NCI-H460 (cell line): Measurements from ENCODE around the gene FNDC3A. TPM values are rescaled to one million over a fixed set of nuclear protein-coding genes. Genes with fewer than 3 reads are reported as not detected.
"Not testable (repeated sequence)": the region's sequence is repeated elsewhere in the genome, so short reads cannot be mapped to it uniquely, and the experiment has no call there.

ENCODE experiments used
- DNase-seq: peaks from one replicate; pipeline ENCODE4 v3.0.0-alpha.2; 2016; ENCODE audit warnings: low read depth; ENCODE audit errors: extremely low read depth
- total RNA-seq: library from RNA; depleted of rRNA; stranded (reverse); fragments of >200 nt; shearing (Covaris generic); gene quantifications from 2 replicates; pipeline ENCODE4 v1.2.3, GENCODE V29; 2014

The FNDC3A gene
- total RNA-seq, 1 experiment from 2014 or later: 38.2 TPM

DNA sequence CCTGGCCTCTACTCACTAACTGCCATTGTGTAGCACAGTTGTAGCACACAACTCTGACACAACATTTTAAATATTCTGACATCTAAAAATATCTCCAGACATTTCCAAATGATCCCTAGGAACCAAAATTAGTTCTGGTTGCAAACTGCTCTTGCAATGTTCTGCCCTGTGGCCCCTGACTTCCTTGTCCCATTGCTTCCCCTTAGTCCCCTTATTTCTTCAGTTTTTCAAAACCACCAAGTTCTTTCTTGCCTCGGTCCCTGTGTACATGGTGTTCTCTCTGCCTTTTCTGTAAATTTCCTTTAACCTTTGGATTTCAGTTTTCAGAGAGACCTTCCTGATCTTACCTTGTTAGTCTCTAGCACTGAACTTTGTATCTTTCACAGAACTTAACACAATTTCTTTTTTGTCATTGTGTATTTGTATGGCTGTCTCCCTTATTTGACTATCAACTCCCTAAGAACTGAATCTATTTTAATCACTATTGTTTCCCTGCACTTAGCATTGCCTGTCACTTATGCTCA lies 156.8 kb downstream of the FNDC3A start:
- no peak for DNase-seq

DNA sequence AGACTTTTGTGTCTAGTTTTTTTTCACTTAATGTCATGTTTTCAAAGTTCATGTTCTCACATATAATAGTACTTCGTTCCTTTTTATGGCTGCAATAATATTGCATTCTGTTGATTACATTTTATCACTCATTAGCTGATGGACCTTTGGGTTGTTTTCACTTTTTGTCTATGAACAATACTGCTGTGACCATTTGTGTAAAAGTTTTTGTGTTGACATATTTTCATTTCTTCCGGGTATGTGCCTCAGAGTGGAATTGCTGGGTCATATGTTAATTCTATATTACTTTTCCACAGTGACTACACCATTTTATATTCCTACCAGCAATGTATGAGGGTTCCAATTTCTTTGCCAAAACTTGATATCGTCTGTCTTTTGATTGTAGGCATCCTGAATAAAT lies 158.6 kb downstream of the FNDC3A start:
- DNase-seq: no peak

DNA sequence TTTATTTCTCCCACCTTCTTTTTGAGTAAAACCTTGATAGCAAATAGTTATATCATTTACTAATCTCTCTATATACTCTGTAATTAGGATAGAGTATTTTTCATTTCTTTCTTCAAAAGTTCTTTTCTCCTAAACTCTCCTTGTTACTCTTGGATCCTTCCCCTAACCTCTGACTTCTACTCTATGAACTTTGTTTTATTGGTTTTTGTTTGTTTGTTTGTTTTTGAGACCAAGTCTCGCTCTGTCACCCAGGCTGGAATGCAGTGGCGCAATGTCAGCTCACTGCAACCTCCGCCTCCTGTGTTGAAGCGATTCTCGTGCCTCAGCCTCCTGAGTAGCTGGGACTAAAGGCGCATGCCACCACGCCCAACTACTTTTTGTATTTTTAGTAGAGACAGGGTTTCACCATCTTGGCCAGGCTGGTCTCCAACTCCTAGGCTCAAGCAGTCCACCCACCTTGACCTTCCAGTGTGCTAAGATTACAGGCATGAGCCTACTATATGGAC lies 161.5 kb downstream of the FNDC3A start:
- not testable (repeated sequence) for DNase-seq

DNA sequence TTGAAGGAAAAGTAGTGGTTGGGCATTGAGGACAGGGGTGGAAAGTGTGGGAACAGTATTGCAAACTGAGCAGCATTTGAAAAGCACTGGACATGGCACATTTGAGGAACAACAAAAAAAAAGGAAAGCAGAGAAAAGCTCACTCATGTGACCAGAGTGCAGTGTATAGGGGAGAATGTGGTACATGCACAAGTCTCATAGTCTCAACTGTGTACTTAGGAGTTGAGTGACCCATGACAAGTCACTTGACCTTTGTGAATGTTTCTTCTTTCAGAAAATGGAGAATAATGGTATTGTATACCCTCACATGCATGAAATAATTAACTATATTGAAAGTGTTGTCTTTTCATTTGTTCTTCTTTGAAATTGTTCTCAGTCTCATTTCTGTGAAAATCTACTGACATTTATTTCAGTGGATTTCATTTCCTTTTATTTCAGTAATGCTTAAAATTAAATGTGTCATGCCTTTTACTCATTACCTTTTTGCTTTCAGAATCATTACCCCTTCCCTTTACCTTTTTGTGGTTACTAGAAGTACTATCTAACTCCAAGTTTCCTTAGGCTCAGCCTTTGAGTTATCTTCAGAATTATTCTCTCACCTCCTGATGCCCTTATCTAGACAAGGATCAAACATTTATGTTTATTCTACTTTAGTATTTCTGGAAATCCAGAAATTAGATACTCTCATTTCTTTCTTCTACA lies 165.3 kb downstream of the FNDC3A start:
- DNase-seq: no peak

DNA sequence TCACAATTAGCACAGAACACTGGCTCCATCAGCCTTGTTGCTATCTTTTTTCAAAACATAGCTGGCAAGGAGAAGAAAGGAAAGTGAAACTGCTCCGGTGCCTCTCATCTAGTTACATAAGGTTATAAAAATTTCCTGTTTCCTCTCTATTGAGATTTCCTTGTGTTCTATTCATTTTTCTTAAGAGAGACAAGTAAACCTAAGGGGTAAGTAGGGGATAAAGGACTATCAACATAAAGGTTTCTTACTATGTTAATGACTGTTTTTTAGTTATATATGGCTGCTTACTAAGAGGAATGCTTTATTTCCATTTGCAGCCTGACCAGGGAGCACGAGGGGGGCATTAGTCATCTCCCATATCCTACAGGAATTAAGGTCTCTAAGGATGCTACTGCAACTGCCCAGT lies 171.2 kb downstream of the FNDC3A start:
- DNase-seq: no peak

DNA sequence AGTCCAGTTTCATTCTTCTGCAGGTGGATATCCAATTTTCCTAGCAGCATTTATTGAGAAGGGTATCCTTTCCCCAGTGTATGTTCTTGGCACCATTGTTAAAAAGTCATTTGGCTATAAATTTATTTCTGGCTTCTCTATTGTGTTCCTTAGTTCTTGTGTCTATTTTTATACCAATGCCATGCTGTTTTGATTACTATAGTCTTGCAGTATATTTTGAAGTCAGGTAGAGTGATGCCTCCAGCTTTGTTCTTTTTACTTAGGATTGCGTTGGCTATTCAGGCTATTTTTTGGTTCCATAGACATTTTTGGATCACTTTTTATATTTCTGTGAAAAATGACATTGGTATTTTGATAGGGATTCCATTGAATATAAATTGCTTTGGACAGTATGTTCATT lies 172.7 kb downstream of the FNDC3A start:
- no peak for DNase-seq

DNA sequence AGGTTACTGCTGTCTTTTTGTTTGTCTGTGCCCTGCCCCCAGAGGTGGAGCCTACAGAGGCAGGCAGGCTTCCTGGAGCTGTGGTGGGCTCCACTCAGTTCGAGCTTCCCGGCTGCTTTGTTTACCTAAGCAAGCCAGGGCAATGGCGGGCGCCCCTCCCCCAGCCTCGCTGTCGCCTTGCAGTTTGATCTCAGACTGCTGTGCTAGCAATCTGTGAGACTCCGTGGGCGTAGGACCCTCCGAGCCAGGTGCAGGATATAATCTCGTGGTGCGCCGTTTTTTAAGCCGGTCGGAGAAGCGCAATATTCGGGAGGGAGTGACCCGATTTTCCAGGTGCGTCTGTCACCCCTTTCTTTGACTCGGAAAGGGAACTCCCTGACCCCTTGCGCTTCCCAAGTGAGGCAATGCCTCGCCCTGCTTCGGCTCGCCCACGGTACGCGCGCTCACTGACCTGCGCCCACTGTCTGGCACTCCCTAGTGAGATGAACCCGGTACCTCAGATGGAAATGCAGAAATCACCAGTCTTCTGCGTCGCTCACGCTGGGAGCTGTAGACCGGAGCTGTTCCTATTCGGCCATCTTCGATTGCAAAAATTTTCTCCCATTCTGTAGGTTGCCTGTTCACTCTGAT lies 182.4 kb downstream of the FNDC3A start:
- DNase-seq: not testable (repeated sequence)

DNA sequence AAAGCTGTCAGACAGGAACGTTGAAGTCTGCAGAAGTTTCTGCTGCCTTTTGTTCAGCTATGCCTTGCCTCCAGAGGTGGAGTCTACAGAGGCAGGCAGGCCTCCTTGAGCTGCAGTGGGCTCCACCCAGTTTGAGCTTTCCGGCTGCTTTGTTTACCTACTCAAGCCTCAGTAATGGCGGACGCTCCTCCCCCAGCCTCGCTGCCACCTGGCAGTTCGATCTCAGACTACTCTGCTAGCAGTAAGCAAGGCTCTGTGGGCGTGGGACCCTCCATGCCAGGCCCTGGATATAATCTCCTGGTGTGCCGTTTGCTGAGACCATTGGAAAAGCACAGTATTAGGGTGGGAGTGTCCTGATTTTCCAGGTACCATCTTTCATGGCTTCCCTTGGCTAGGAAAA lies 187.4 kb downstream of the FNDC3A start:
- not testable (repeated sequence) for DNase-seq

DNA sequence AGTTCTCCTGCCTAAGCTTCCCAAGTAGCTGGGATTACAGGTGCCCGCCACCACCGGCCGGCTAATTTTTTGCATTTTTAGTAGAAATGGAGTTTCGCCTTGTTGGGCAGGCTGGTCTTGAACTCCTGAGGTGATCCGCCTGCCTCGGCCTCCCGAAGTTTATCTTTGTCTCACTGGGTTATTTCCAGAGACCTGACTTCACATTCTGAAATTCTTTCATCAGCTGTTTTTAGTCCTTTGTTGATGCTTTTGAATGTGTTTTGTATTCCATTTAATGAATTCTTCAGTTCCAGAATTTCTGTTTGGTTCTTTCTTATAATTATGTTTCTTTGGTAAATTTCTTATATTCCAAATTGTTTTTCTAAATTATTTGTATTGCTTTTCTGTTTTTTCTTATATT lies 189.0 kb downstream of the FNDC3A start:
- DNase-seq: no peak

DNA sequence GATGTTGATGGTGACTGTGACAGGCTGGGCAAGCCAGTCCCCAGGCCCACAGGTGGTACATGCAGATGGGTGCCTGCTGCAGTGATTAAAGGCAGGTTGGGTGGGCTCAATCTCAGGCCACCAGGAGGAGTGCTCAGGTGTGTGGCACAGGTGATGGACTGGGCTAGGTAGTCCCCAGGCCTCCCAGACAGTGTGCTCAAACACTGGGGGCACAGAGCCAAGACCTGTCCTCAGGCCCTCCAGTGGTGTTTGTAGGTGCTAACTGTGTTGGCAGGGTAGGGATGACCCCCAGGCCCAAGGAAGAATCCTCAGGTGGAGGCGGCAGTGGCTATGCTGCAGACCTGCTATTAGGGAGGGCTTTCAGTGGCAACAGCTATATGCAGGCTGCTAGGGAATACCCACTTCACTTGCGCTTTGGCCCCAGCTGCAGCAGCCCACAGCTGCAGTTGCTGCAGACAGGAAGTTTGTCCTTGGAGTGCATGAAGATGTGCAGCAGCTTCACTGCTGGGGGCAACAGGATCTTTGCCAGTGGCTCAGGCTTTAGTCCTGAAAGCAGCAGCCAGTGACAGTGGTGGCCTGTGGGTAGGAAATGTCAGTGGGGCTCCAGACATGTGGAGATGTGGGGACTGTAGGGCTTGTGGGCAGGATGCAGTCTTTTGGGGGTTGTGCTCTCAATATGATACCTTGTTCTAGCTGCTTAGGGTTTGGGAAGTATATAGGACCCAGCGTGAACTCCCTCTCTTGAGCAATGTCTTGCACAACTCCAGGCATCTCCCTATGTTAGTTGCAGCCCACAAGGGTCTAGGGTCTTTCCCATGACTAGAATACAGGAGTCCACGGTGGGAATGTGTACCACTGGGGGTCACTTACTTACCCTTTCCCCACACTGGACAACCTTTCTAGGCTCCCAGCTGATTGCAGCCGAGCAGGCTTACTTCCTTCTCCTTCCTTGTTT lies 190.4 kb downstream of the FNDC3A start:
- no peak for DNase-seq

DNA sequence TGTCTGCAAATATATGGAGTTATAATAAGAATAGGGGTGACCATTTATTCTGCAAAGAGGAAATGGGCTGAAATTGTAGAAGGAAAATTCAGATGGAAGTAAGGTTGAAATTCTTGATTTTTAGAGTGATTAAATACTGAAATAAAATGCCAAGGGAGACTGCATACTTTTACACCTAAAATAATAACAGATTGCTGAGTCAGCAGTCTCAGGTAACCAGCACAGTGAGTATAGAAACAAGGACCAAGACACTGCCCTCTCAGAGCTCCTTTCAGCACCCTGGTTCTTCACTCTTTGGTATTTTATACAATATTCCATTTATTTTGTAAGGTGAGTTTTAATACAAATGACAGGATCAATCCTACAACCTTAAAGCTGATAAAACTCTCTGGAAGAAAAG lies 195.6 kb downstream of the FNDC3A start:
- no peak for DNase-seq

DNA sequence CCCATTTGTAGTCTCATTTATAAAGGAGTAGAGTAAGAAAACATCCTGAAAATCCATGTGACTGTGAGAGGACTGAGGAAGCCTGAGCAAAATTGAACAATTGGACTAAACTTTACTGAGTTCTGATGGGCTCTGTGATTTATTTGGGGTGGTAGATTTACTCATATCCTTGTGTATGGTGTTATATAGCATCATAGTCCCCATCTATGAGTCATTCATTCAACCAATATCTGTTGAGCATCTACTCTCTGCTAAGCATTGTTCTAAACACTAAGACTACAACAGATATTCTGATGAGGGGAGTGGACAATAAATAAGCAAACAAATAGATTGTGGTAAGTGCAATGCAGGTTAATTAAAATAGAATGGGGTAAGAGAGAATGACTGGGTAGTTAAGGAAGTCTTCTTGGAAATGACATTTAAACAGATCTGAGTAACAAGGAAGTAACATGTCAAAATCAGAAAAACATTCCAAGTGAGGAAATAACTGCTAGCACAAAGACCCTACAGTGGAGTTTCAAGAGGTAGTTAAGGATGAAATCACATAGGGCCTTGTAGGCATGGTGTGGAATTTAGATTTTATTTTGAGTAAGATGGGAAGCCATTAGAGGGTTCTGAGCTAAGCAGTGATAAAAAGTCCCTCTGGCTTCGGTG lies 208.1 kb downstream of the FNDC3A start:
- DNase-seq: no peak

DNA sequence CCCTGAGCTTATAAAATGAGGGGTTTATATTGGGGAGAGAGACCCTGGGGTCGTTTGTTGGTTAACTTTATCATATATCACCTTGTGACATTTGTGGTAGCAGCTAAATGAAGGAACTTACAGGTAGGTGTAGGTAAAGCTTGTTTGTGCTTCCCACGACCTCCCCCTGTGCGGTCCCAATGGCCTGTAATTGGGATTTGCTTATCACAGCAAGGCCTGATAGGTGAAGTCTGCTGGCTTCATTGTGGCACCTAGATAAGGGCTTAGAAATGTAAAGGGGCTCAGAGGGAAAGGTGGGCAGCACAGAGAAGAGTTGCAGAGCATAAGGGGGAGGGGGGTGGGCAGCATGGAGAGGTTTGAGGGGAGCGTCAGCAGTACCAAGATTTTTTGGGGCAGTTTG lies 208.9 kb downstream of the FNDC3A start:
- DNase-seq: no peak

DNA sequence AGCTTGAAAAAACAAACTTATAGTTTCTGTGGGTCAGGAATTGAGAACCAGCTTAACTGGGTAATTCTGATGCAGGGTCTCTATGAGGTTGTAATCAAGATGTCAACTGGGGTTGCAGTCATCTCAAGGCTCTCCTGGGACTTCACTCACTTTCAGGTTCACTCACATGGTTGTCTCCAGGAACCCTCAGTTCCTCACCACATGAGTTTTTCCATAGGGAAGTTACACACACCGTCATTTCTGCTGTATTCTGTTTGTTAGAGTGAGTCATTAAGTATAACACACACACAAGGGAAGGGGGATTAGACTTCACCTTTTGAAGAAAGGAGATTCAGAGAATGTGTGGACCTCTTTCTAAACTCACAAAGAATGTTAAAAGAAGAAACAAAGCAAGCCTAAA lies 209.6 kb downstream of the FNDC3A start:
- no peak for DNase-seq

DNA sequence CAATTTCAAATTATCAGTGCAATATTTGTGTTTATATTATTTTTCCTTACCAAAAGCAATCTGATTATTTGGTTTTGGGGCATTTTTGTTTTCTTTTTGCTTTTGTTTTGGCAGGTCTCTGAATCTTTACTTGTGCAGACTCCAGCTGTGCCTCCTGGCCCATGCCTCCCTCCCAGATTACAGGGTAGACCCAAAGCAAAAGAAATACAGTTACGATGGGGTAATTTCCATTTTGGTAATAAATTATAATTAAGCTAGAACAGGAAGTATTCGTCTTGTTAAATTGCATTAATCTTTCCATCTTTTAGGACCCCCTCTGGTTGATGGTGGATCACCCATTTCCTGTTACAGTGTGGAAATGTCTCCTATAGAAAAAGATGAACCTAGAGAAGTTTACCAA lies 215.2 kb downstream of the FNDC3A start:
- DNase-seq: no peak

DNA sequence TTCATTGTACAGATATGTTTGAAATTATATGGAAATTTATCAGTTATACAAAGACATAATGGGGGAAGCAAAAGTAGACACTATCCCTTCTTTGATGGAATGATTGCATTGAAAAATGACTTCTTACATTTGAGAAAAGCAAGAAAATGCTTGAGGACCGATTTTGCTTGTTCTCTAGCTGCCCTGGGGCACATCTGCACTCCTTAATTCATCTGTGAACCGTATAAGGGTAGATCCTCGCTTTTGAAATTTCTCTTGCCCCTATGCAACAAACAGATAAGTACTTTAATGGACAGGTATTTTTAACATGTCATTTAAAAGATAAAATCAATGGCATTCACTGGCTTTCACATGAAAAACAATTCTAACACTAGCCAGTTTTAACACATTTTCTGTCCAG lies 230.9 kb downstream of the FNDC3A start:
- no peak for DNase-seq

DNA sequence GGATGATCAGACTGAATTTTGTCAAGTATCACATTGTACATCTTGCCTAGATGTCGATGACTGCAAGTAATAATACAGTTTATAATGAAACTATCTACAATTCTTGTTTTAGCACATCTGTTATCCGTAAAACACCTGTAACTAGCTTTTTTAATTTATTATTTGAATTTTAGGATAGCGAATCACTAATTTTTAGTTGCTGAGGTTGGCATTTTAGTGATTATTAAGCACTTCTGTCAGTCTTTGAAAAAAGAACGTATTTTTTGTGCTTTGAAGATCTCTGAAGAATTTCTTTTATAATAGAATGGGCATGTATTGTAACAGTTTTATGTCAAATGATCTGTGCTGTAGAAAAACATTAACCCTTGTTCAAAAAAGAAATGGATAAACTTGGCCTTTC lies 232.9 kb downstream of the FNDC3A start:
- DNase-seq: no peak

DNA sequence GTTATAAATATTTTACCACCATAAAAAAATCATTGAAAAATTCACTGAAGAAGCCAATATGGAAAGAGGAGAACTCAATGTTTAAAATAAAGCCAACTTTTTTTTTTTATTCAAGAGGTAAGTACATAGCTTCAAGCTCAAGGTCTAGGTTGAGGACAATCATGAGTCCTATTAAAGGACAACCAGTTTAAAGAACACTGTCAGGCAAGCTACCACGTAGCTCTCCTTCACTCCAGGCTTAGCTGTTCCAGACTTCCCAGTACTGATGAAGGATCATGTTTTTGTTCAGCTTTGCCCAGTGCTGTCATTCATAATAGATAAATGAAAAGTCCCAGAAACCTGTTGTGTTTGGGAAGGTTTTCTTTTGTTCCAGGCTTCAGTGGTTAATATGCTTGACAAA lies 234.4 kb downstream of the FNDC3A start:
- DNase-seq: no peak

DNA sequence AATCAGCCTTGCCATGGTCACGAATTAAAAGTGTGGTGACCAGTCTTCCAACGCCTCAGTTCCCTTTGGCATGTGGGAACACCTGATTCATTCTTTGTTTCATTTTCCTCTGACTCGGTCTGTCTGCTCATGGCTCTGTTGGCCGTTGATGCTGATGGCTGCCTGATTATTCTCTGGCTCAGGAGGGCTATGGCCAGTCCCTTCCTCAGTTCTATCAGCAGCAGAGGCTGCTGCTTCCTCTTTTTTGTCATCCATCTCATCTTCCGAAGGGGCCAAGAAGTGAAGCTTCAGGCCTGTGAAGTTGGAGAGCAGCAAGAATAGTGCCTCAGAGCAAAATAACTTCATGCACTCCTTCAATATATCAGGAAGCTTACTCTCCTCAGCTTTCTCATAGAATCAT lies 235.0 kb downstream of the FNDC3A start:
- no peak for DNase-seq

DNA sequence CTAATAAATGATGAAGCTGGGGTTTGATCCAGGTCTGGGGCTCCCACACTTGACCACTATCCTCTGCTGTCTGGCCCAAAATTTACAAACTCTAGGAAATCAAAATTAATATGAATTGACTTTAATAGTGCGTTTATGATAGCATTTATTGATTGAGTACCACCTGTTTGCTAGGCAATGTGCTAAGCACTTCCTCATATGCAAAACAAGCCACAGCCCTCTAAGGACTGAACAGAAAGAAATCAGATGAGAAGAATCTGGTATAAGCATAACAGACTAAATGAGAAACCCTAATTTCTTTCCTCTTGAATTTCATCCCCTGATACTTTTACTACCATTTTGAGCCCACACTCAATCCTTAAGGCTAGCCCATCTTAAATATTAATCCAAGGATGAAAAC lies 237.8 kb downstream of the FNDC3A start:
- no peak for DNase-seq
